ENCODE measurements around the gene CELA2B. TPM values are rescaled to one million over a fixed set of nuclear protein-coding genes. Genes with fewer than 3 reads are reported as not detected.

The CELA2B gene
- total and polyA plus RNA-seq, 9 of the 15 experiments (the other 6 are each of a cell fraction or from before 2014, with no cell fraction given), result 0.25 to 2.1 (median 0.38) TPM; not detected in 5

GRCh38 chr1:15426492-15427279, 49.2 kb upstream of the CELA2B start (continued):
- TF ChIP-seq EP300 (IDR thresholded peaks at IDR 0.05; ENCODE audit: low read length) (no peak), ZKSCAN3 (CRISPR knock-in tag; IDR thresholded peaks at IDR 0.05) (no peak), NCOA1 (IDR thresholded peaks at IDR 0.05; ENCODE audit: low read depth) (no peak), NR4A1 (CRISPR knock-in tag; IDR thresholded peaks at IDR 0.05) (no peak), NR4A1 (tag; IDR thresholded peaks at IDR 0.05) (no peak), SNIP1 (IDR thresholded peaks at IDR 0.05; ENCODE audit: low read depth) (no peak), BRD4 (IDR thresholded peaks at IDR 0.05) (no peak), HDAC2 (IDR thresholded peaks at IDR 0.05) (no peak), CREM (IDR thresholded peaks at IDR 0.05; ENCODE audit: low read depth) (0 out of 2 replicates have a peak, but pooled peaks have one; percentile 34), PHF8 (IDR thresholded peaks at IDR 0.05; ENCODE audit: borderline replicate concordance, low read length) (no peak), NR1H2 (CRISPR knock-in tag; IDR thresholded peaks at IDR 0.05) (no peak), SMARCC2 (IDR thresholded peaks at IDR 0.05; ENCODE audit: low read depth) (no peak), MLX (CRISPR knock-in tag; conservative IDR thresholded peaks at IDR 0.05) (no peak), ETV6 (IDR thresholded peaks at IDR 0.05; ENCODE audit: borderline replicate concordance in 1 of 2, low read depth in 2 of 2, low read length in 1 of 2) (no peak), ETV6 (CRISPR knock-in tag; IDR thresholded peaks at IDR 0.05; ENCODE audit: borderline replicate concordance) (no peak), ARID4B (CRISPR knock-in tag; IDR thresholded peaks at IDR 0.05) (no peak), SREBF1 (IDR thresholded peaks at IDR 0.05; ENCODE audit: borderline replicate concordance, low read depth, low read length) (no peak), MCM7 (IDR thresholded peaks at IDR 0.05) (no peak), HDAC6 (IDR thresholded peaks at IDR 0.05; ENCODE audit: low read depth, low read length) (no peak), ZC3H11A (IDR thresholded peaks at IDR 0.05; ENCODE audit: low read depth, low read length) (no peak), KDM4B (IDR thresholded peaks at IDR 0.05; ENCODE audit: borderline replicate concordance in 2 of 2, low read depth in 1 of 2) (no peak), ELK1 (CRISPR knock-in tag; IDR thresholded peaks at IDR 0.05) (no peak), ZNF143 (CRISPR knock-in tag; IDR thresholded peaks at IDR 0.05) (no peak), IRF2 (CRISPR knock-in tag; IDR thresholded peaks at IDR 0.05) (no peak)
